ENCODE data around the gene LHX8. TPM values are rescaled to one million over a fixed set of nuclear protein-coding genes. Genes with fewer than 3 reads are reported as not detected.
A peak's percentile ranks its signal among the peaks of the same experiment; 100 is the strongest.

The LHX8 gene
- polyA plus RNA-seq, 6 donors from 2014 or later, result not detected

DNA sequence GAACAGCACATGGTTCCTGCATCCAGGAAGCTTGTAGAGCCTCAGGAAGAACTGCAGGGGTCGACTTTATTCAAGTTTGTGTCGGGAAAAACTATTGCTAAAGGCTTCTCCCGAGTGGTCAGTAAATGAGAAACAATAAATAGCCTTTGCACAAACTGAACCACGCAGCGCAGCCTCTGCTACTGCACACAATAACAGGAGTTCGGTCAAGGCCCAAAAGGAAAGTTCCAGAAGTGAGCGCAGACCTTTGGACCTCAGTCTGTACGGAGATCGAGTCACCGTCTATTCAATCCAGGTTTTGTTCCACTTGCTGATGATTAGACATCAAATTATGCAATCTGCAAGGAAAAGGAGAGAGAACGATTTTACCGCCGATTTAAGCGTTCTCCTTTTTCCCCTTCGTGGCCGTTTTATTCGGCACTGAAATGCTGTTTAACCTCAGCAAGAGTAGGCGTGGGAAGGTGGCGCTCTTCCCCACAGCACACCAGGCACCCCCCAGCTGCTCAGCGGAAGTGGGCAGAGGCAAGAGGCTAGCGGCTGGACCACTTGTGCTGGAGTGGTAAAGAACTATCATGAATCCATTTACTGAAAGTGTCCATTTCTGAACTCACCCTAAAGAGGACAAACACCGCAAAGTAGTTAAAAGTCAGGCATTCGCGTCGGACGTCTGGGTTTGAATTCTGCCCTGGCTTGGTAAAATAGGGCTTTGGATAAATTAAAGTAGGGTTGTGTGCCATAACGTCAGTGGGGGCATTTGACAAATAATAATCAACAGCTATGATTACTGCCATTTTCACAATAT, 6.1 kb upstream of the LHX8 start:
- ATAC-seq (ENCODE audit: low read depth in 2 of 2) (no peak), DNase-seq (no peak)
- Mint-ChIP-seq H3K36me3 (peaks cover 8 to 27% of the 10 kb centered on the region in 2 donors), H3K27ac (no peak overlapping the region), H3K4me3 (peak overlapping the region in 1 of 8 donors; percentile 30), H3K4me1 (peaks cover 3 to 8% (median 6%) of the 10 kb centered on the region in 3 donors), H3K9me3 (peaks cover 6 to 40% (median 13%) of the 10 kb centered on the region in 7 donors), H3K27me3 (peaks cover 61 to 77% (median 72%) of the 10 kb centered on the region in 3 donors)

DNA sequence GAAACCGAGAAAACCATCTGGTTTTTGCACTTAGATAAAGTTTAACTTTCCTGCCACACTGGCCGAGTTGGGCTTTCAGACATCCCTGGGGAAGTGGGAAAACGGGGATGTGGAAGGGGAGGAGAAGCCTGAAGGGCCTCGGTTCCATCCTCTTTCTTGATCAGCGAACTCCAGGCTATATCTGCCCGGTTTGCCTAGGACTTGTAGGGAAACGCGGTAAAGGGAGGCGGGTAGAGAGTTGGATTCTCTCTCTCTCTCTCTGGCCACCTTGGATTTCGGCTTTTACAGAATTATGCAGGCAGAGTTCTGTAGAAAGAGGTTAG, 4.6 kb upstream of the LHX8 start:
- Mint-ChIP-seq H3K4me3 (no peak overlapping the region), H3K36me3 (peaks cover 8 to 26% of the 10 kb centered on the region in 2 donors), H3K27me3 (peaks cover 70 to 91% (median 86%) of the 10 kb centered on the region in 3 donors), H3K27ac (no peak overlapping the region), H3K4me1 (peaks cover 7 to 9% (median 9%) of the 10 kb centered on the region in 3 donors), H3K9me3 (peaks cover 6 to 43% (median 16%) of the 10 kb centered on the region in 7 donors)
- ATAC-seq (ENCODE audit: low read depth in 2 of 2), result no peak
- no peak for DNase-seq

DNA sequence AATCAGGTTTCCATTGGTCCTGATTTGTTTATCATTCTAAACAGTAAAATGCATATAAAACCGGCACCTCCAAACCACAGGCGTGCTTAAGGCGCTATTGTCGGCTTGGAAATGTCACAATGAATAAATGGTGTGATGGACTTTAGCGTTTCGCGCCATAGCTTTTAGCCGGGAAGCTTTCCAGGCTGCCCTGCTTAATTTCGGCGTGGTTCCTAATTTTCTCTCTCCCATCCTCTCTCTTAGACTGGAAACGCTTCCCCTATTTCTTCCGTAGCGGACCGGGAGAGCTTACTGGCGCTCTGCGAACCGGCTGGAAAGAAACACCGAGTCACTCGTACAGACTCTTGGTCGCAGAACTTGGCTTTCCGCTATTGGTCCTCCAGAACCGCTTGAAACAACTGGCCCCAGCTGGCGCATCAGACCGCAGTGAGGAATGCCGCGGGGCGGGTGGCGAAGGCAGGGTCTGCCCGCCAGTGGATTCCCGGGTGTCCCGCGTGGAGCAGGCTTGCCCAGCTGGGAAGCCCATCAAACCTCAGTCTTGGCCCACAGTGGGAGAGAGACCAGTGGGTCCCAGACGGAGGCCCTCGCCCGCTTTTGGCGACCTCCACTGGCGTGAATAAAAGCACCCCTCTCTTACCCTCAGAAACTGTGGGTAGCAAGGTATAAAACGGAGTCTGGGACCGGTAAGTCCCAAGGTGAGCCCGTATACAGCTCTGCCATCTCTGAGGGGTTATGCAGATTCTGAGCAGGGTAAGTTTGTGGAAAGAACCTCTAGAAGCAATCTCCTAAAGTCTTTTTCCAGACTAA, 4.0 kb upstream of the LHX8 start:
- Mint-ChIP-seq H3K27me3 (peaks cover 71 to 91% (median 86%) of the 10 kb centered on the region in 3 donors), H3K4me1 (peaks cover 11 to 12% (median 12%) of the 10 kb centered on the region in 3 donors), H3K27ac (peak overlapping the region in 1 of 6 donors; percentile 27), H3K36me3 (peaks cover 8 to 20% of the 10 kb centered on the region in 2 donors), H3K9me3 (peaks cover 6 to 39% (median 14%) of the 10 kb centered on the region in 7 donors), H3K4me3 (no peak overlapping the region)
- ATAC-seq (ENCODE audit: low read depth in 2 of 2) (no peak), DNase-seq (no peak)

DNA sequence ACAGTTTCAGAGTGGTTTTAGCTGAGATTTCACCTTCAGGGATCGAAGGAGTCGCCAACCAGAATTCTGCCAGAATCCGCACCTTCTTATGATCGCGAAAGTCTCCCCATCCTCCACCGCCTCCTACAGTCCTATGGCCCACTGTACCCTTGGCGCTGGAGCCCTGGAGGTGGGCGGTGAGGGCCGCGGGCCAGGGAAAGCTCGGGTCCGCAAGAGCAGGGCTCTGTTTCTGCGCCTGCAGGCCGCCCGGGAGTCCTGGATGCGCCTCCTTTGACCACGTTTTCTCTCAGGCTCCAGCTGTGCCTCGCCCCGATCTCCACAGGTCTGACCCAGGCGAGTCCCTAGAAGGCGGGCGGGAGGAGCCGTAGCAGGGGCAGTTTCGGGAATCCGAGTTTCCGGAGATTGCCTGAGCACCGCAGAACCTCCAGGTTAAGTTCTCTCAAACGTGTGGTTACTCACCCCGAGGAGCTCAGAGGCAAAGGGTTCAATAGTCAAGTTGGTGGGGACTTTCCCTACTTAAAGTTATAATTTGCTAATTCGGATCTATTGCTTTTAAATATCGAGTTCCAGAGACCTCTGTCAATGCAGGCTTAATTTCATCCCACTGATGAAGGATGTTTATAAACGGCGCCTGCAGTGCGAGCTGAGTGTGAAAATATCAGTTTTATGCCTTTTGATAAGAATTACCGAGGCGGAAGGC, 3.2 kb upstream of the LHX8 start:
- Mint-ChIP-seq H3K27me3 (peaks cover 74 to 91% (median 86%) of the 10 kb centered on the region in 3 donors), H3K4me1 (peaks cover 10 to 16% (median 11%) of the 10 kb centered on the region in 3 donors), H3K27ac (no peak overlapping the region), H3K9me3 (peaks cover 6 to 34% (median 12%) of the 10 kb centered on the region in 7 donors), H3K4me3 (no peak overlapping the region), H3K36me3 (peaks cover 8 to 12% of the 10 kb centered on the region in 2 donors)
- DNase-seq (no peak), ATAC-seq (ENCODE audit: low read depth in 2 of 2) (no peak)

DNA sequence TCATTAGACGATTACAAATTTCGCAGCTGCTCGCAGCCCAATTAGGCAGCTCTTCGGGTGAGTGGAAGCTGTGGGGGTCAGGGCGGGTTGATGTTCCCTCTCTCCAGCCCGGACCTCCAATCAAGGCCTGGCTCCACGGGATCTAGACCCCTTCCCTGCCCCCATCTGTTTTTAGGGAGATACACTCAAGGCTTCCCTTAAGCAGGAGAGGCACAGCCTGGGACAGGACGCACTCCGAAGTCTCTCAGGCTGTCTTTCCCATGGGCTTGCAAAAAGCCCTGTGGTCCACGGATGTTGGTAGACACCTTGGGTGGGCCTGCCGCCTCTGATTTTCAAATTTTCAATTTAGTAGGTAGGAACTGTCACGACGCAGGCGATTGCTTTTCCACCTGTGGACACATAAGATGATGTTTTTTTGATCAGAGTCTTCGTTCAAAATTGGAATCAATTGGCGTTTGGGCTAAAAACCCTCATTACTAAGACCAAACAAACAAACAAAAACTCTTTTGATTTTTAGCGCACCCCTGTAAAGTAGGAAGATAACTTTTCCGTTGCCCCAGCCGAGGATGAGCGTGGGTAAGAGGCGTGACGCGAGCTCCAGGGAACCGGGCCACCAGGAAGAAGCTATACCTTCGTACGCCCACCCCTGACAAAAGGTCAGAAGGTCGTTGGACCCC, 2.5 kb upstream of the LHX8 start:
- peaks cover 72 to 96% (median 90%) of the 10 kb centered on the region in 3 donors for H3K27me3 Mint-ChIP-seq
- H3K4me1 Mint-ChIP-seq, result peaks cover 11 to 17% (median 15%) of the 10 kb centered on the region in 3 donors
- ATAC-seq (ENCODE audit: low read depth in 2 of 2) (no peak), DNase-seq (no peak)
- H3K27ac Mint-ChIP-seq, result peak overlapping the region in 2 of 6 donors; percentile 20 to 53
- H3K4me3 Mint-ChIP-seq, result no peak overlapping the region
- H3K9me3 Mint-ChIP-seq, result peaks cover 6 to 33% (median 12%) of the 10 kb centered on the region in 7 donors
- peaks cover 8 to 12% of the 10 kb centered on the region in 2 donors for H3K36me3 Mint-ChIP-seq

DNA sequence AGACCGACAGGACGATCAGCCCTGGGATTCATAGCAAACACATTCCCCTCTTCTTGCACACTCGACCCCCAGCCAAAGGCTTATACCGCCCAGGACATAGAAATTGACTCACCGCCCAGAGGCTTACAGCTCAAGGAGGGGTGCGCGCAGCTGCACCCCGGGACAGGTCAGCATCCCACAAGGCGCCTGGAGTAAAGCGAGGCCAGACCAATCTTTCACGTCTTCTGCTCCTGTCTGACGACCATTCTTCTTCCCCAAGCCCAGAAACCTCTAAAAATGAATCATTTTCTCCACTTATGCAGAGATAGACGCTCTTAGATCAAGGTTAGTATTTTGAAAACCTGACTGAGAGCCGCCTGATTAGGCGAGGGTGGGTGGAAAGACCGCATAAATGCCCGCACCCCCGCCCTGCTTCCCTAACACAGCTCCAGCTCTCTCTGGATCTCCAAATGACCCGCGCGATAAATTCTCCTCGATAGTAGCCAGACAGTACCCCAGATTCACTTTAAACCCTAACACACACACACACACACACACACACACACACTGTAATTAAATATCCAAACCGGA, 1.9 kb upstream of the LHX8 start:
- ATAC-seq (ENCODE audit: low read depth in 2 of 2) (no peak), DNase-seq (no peak)
- Mint-ChIP-seq H3K36me3 (peaks cover 8 to 12% of the 10 kb centered on the region in 2 donors), H3K4me3 (no peak overlapping the region), H3K4me1 (peaks cover 11 to 20% (median 15%) of the 10 kb centered on the region in 3 donors), H3K9me3 (peaks cover 6 to 27% (median 11%) of the 10 kb centered on the region in 7 donors), H3K27ac (peak overlapping the region in 1 of 6 donors; percentile 53), H3K27me3 (peaks cover 69 to 93% (median 90%) of the 10 kb centered on the region in 3 donors)

DNA sequence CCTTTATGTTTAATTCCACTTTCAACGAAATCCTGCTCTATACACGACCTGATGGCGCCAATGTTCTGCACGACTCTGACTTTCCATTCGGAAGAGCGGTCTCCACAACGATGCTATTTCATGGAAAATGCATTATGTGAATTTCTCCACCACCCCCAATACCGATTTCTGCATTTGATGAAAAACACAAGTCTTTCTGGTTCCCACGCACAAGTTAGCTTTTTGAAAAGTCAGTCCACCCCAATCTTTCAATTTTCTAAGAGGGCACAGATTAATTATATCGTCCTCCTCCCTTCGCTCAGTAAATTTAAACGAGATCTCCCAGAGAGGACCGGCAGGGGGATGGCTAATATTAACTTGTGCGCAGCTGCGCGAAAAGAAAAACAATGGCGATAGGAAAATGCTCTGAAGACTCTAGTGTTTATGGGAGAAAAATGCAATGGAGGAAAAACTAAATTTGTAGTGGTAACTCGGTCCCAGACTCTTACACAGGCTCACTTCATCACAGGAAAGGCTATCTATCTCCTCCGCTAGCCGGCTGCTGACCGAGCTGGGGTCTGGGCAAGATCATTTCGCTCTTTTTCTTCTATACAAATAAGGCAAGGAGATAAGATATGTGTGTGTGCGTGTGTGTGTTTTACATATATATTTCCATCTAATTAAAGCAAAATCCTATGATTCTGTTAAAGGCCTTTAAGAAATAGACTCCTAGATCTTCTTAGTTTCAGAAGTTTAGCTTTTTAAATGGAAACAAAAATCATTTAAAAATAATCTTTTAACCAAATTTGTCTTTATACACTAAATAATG, 1.2 kb upstream of the LHX8 start:
- ATAC-seq (ENCODE audit: low read depth in 2 of 2) (no peak), DNase-seq (no peak)
- peaks cover 70 to 93% (median 90%) of the 10 kb centered on the region in 3 donors for H3K27me3 Mint-ChIP-seq
- H3K27ac Mint-ChIP-seq, result peak overlapping the region in 1 of 6 donors; percentile 34
- H3K4me3 Mint-ChIP-seq, result no peak overlapping the region
- peaks cover 2 to 12% of the 10 kb centered on the region in 2 donors for H3K36me3 Mint-ChIP-seq
- H3K4me1 Mint-ChIP-seq, result peaks cover 11 to 20% (median 15%) of the 10 kb centered on the region in 3 donors
- peaks cover 6 to 22% (median 10%) of the 10 kb centered on the region in 7 donors for H3K9me3 Mint-ChIP-seq

DNA sequence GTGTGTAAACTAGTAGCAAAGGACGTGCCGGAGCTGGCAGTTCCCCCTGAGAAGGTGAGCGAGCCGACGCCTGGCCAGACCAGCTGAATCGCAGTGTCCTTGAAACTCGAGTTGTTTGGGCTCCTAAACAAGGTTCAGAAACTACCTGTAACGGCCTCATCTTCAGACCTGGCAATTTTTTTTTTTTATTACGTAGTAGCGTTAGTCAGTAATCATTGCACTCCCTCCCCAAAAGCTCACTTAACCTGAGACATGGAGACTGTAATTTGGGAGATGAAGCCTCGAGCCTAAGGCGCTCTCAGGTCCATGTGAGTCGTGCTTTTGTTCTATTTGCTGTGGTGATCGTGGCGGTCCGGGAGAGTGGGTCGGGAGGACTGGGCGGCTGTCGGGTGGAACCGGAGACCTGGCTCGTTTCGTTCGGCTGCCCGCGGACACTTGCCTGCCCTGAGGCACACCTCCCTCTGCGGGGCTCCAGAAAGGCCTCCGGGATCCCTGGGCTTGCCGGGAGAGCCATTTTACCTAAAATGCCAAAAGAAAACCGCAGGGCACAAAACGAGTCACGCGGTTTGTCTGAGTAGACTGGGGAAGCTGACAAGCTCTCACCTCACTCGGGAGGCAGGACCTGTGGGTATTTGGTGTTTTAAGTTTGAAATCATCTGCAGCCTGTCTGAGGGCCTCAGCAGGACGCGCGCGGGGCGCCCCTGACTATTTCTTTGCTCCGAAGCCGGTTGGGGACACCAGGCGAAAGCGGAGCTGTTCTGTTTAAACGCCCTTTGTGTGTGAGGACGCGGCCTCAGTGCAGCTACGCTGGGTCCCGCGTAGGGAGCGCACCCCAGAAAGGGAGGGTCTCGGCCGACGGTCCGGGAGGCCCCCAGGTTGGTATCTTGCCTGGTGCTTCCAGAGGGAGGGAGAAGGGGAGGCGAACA, 722 bp downstream of the LHX8 start:
- H3K9me3 Mint-ChIP-seq, result peaks cover 5 to 22% (median 6%) of the 10 kb centered on the region in 7 donors
- H3K4me3 Mint-ChIP-seq, result peak overlapping the region; percentile 40 to 85 (median 74)
- peak overlapping the region in 1 of 6 donors; percentile 47 for H3K27ac Mint-ChIP-seq
- ATAC-seq (ENCODE audit: low read depth in 2 of 2), result no peak
- H3K4me1 Mint-ChIP-seq, result peaks cover 11 to 20% (median 15%) of the 10 kb centered on the region in 3 donors
- no peak for DNase-seq
- peaks cover 74 to 89% (median 84%) of the 10 kb centered on the region in 3 donors for H3K27me3 Mint-ChIP-seq
- H3K36me3 Mint-ChIP-seq, result peaks cover 0 to 12% of the 10 kb centered on the region in 2 donors

DNA sequence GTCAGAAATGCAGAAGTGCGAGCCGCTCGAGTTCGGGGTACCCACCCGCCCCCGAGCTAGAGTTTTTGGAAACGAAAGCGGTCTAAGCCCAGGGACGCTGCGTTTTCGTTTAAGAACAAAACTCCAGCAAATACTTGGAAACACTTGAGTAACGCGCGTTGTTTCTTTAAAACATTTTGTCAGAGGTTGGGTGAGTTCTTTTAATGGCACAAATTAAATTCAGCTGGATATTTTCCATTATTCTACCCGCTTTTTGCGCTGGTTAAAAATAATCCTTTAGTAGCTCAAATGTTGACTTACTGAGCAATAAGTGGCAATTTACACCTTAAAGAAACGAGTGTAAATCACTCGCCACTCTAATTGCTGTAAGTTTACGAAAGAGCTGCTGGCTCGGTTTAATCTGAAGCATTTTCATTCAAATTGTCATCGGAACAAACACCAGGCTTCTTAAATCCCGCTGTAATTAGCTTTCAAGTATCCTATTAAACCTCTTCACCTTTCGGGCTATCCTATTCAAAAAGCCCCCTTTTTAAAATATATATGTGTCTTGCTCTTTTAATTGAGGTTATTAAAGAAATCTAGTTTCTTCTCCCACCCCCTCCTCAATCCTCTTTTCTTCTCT, 1.5 kb downstream of the LHX8 start:
- no peak for DNase-seq
- H3K4me1 Mint-ChIP-seq, result peaks cover 11 to 20% (median 15%) of the 10 kb centered on the region in 3 donors
- H3K36me3 Mint-ChIP-seq, result peaks cover 0 to 12% of the 10 kb centered on the region in 2 donors
- peaks cover 5 to 22% (median 5%) of the 10 kb centered on the region in 7 donors for H3K9me3 Mint-ChIP-seq
- no peak for ATAC-seq (ENCODE audit: low read depth in 2 of 2)
- peak overlapping the region in 7 of 8 donors; percentile 1 to 85 (median 79) for H3K4me3 Mint-ChIP-seq
- H3K27ac Mint-ChIP-seq, result no peak overlapping the region
- peaks cover 74 to 87% (median 76%) of the 10 kb centered on the region in 3 donors for H3K27me3 Mint-ChIP-seq

DNA sequence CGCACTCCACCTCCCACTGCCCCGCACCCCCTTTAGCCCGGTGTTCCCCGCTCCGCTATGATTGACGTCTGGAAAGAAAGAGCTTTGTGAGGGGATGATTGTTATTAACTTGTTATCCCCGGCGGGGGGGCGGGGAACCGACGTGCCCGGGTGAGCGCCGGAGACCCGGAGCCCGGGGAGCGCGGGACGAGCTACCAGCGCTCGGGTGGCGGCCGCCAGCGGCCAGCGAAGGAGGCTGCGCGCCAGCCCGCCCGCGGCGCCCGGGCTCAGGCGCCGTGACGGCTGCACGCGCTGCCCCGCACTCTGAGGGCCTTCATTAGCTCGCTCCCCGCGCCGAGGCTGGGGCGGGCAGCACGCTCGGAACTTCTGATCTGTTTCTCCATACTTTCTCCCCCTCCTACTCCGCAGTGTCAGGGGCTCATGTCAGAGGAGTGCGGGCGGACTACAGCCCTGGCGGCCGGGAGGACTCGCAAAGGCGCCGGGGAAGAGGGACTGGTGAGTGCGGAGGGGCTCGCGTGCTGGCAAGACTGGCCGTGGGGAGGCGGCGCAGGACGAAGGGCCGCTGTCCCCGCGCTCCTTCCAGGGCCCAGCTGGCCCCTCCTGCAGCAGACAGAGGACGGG, 2.1 kb downstream of the LHX8 start:
- peaks cover 0 to 12% of the 10 kb centered on the region in 2 donors for H3K36me3 Mint-ChIP-seq
- ATAC-seq (ENCODE audit: low read depth in 2 of 2) (no peak), DNase-seq (no peak)
- H3K27me3 Mint-ChIP-seq, result peaks cover 68 to 81% (median 70%) of the 10 kb centered on the region in 3 donors
- H3K4me3 Mint-ChIP-seq, result peak overlapping the region in 5 of 8 donors; percentile 62 to 85 (median 79)
- peaks cover 3 to 19% (median 5%) of the 10 kb centered on the region in 7 donors for H3K9me3 Mint-ChIP-seq
- H3K27ac Mint-ChIP-seq, result no peak overlapping the region
- peaks cover 11 to 20% (median 15%) of the 10 kb centered on the region in 3 donors for H3K4me1 Mint-ChIP-seq

Measured in naive B cell (primary cell).